Esophagus mucosa (tissue), 1 donor: Measurements from ENCODE around the gene IKZF3. TPM values are rescaled to one million over a fixed set of nuclear protein-coding genes. Genes with fewer than 3 reads are reported as not detected.
"Not testable (repeated sequence)": the region's sequence is repeated elsewhere in the genome, so short reads cannot be mapped to it uniquely, and the experiment has no call there.

Experiments used
- ATAC-seq: fragments of 200-7000 bp; cut with Tn5 transposase; one replicate; pipeline ENCODE4 v1.9.1; 2020
- total RNA-seq: library from RNA; stranded (reverse); gene quantifications from one replicate; pipeline ENCODE4 v1.2.4, GENCODE V29; 2023
- donor health status: DM: yes; HTN: yes; CAD: no.

IKZF3 gene
- total RNA-seq, 1 donor from 2014 or later = 1.1 TPM

DNA sequence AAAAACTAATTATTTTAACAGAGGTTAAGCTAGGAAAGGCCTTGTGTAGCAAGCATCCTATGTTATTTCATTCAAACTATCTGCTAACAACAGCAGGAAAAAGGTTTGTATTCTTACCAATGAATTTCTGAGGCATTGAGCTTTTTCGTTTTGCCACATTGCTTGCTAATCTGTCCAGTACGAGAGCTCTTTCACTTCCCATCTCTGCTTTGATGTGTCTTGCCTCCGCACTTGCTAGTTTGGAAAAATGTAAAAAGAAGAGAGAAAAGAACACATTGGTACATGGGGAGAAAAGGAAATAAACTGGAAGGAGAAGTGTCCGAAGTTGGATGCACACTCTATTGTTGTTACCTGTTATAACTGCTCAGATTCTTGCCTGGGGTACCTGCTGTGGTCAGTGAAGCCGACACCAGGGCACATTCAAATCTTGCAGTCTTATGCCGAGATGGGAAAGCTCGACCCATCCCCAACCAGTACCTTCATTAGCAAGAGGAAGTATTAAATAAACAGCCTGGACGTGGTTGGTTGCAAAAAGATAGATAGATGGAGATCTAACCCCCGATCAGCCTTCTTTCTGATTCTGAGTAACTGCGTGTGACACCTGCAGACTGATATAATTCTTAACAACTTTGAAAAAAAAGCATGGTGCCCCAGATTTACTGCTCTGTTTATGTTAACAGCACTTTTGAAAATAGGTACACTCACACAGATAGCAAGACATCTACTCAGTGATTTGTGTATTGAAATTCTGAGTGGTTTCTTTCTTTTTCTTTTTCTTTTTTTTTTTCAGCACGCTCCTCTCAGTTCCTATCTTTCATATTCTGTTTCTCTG is 86.4 kb downstream of the IKZF3 start:
- no peak for ATAC-seq

DNA sequence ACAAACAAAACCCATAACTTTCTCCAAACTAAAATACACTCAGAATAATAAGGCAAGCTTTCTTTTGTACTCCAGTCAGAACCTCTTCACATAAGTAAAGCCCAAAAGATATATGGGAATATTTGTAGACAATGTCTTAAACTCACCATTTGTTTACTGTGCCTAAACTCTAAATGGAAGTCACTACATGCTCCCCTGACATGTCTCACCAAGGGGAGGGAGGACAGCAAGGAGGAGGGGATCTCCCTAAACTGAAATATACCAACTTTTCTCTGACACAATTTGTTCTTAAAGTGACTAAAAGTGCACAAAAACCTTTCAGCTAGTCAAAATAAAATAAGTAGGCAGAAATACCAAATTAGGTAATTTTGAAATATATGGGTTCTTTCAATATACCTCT is 87.9 kb downstream of the IKZF3 start:
- ATAC-seq = no peak

DNA sequence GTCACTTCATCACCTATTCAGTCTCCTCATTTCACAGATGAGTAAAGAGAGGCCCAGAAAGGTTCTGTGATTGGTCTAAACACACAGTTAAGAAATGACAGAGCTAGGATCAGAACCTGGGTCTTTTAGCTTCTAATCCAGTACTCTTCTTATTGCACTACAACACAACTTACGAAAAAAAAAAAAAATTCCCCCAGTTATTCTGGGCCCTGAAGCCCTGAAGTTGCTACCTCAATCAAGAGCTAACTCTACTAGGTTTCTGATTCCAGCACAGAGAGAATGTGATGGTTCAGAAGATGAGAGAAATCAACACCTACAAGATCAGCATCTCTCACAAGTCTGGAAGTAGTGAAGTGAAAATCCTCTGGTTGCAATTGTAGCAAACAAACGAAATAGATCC is 89.1 kb downstream of the IKZF3 start:
- no peak for ATAC-seq

DNA sequence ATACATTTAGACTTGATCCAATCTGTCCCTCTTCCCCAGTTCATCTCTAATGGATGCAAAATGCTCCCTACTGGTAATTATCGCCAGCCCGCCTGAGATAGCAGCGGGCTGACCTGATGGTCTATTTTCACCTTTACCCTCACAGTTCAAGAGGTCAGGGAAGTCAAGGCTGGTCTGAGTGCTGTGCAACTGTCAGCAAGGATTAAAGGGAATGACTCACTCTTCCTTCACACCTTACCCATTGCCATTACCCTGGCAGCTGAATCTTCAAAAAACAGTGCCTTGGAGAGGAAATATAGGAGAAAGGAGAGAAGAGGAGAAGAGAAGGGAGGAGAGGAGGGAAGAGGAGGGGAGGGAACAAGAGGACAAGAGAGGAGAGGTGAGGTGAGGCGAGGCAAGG is 90.1 kb downstream of the IKZF3 start:
- peak; percentile 31 for ATAC-seq

DNA sequence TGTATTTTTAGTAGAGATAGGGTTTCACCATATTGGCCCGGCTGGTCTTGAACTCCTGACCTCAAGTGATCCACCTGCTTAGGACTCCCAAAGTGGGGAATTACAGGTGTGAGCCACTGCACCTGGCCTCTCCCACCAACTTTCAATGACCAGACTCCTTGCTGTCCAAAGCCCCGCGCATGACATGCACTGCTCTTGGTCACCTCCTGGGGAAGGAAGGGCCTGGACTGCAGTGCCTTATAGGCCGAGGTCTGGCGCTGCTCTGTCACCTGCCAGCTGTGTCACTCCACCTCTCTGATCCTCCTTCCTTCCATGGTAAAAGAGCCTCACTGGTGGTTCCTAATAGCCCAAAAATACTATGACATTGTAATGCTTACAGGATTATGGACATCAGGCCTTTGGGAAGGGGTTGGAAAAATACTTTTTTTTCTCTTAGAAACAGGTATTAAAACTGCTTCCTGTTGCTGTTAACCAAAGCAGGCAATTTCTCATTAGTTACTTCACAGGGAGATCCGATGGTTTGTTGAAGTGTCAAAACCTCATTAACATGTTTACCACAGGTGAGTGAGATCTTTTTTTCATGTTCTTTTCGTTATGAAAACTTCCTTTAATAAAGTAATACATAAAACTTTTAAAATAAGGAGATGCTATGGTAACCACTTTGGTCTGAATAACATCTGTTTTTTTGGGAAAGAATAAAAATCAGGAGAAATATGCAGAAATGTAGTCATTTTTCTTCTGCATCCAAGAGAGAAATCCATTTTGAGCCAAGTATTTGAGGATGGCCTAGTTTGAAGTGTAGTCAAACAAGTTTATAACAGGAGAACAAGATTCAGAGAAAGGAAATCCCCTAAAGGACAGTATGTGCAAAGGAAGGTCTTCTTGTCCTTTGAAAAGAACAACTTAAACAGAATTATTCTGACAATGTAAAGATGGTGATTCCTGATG is 90.9 kb downstream of the IKZF3 start:
- ATAC-seq = no peak

DNA sequence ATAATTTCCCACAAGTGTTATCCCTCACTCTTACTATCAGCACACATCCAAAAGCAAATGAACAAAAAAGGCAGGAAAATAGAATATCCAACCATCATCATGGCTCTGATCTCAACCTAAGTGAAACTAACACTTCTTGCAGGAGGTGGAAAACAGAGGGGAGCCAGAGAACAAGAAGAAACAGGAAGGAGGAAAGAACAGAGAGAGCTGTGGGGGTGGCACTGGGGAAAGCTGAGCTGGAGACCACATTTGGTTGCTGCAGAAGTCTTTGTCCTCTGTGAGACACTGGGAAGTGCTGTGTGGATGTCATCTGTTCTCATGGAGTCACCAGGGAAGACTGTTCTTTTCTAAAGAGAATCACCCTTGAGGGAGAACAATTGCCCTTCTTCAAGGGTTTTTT is 91.7 kb downstream of the IKZF3 start:
- no peak for ATAC-seq

DNA sequence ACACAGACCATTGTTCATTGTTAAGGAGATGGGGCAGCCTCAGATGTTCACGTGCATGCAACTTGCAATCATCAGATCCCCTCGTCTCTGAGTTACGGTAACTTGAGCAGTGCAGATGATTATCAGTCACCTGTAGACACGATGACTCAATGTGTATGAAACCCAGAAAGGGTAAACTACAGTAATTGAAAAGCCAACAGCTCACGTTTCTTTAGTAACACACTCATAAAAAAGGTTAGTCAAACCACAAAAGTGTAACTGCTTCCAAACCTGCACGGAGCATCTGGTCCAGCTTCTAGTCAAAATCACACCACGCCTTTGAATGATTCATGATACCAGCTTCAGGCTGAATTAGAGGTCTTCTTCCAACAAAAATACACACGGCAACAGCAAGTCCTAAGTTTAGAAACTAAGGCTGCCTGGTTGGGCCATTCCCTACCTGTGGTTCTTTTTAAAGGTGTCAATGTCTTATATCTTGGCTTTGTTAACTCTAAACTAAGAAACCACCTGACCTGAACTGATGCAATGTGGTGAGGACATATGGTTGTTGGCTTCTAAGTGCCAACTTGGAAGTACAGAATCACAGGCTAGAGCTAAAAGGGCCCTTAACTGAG is 94.0 kb downstream of the IKZF3 start:
- ATAC-seq = peak; percentile 76

DNA sequence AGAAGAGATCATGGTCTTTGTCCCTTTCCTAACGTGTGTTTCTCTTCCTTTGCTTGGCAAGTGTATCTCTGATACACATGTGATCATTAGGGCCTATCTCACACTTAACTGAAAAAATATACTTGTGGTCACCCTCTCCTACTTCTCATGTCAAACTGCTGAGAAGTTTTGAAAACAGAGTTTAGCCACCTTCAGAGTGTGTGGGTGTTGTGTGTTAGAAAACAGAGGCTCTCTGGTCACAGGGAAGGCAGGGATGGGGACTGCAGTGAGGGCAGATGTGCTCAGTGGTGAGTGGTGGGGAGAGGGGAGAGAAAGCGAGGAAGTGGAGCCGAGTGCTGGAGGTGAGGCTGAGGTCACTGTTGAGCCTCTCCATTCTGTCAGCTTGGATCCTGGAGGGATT is 97.0 kb downstream of the IKZF3 start:
- no peak for ATAC-seq

DNA sequence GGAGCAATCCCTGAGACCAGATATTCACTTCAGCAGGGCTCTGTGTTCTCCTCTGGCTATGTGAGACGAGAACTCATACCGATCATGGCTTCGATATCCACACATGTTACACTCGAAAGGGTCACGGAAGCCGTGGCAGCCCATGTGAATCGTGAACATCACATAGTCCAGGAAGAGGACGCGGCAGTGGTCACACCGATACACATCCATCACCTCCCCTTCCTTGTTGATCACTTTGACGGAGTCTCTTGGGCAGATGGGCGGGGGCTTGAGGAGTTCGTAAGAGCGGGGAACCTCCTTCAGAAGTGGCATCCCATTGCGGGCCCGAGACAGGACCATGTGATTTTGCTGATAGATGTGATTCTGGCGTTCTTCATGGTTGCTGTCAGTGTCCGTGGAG is 98.3 kb downstream of the IKZF3 start:
- no peak for ATAC-seq

DNA sequence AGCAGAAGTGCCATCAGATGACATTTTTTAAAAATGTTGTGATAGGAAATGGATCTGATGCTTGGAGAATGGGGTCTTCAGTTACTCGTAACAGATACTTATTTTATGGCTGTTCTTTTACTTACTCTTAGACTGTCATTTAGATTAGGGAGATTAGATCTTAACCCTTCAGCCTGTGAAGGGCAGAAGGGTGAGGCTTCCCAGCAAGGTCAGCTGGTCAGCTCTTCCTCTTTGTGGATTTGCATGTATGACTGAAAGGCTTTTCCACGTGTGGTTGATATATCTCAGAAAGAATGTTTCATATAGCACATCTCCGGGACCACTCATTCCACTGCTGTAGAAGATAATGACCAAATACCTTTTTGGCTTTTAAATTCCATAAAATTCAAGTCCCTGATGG is 98.9 kb downstream of the IKZF3 start:
- no peak for ATAC-seq

DNA sequence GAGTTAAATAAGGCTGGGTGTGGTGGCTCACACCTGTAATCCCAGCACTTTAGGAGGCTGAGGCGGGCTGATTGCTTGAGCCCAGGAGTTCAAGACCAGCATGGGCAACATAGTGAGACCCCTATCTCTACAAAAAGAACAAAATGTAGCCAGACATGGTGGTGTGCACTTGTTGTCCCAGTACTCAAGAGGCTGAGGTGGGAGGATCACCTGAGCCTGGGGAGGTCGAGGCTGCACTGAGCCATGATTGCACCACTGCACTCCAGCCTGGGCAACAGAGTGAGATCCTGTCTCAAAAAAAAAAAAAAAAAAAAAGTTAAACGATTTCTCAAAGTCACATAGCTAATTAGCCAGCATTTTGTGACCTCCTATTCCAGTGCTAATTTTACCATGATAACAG is 99.9 kb downstream of the IKZF3 start:
- ATAC-seq = not testable (repeated sequence)

DNA sequence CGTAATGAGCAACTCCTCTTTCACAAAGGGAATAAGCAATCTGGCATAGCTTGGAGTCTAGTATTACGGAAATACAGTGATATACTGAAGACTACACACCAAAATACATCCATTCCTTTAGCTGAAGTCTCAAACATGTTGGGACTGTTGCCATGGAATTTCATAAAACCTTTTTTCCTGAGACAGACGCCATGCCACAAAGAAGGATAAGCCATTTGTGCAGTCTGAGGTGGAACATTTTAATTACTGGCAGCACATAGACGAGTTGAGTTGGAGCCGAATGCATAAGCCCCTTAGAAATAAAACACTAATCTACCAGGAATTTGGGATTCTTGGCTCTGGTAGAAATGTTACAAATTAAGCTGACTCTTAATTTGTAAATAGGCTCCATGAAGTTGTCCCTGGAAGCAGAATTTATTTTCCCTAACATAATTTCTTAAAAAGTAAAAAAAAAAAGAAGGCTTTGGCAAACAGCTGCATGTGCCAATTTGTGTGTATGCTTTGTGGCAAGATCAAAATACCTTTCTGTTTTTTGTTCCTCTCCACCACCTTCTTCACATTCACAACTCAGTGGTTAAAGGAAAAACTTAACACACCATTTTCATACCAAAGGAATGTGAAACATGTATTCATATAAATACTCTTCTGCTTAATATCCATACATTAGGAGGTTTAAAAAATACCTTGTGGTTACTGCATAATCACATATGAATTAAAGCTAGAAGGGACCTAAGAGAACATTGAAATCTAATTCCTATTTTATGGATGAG is 100.9 kb downstream of the IKZF3 start:
- no peak for ATAC-seq

DNA sequence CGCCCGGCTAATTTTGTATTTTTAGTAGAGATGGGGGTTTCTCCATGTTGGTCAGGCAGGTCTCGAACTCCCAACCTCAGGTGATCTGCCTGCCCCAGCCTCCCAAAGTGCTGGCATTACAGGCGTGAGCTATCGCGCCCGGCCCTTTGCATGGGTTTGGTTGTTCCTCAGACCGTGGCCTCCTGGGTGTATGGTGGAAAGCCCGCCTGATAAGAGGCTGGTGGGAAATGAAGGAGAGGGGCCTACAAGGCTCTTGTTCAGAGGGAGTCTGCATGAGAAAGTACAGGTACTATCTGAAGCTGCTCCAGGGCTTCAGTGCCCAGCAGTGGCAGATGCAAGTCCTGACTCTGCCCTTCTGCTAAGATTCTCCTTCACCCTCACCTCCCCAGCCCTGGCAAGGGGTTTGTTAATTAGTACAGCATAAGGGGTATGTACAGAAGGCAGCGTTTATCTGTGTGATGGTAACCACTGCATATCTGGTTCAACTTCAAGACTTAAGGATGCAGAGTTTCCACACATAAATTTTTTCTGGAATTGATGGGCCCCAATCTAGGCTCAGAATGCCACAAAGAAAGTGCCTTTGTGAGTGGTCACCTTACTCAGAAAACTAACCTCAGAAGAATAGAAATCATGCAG is 102.1 kb downstream of the IKZF3 start:
- ATAC-seq = no peak

DNA sequence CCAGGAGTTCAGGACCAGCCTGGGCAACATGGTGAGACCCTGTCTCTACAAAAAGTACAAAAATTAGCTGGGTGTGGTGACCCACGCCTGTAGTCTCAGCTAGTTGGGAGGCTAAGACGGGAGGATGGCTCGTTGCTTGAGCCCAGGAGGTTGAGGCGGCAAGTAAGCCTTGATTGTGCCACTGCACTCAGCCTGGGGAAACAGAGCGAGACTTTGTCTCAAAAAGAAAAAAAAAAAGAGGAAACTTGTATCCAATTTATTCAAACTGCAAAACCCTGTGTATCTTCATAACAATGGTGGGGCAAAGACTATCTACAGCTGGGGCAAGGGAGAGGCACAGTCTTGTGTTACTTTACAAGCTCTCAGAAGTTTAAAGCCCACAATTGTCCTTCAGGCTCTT is 104.9 kb downstream of the IKZF3 start:
- ATAC-seq = no peak

DNA sequence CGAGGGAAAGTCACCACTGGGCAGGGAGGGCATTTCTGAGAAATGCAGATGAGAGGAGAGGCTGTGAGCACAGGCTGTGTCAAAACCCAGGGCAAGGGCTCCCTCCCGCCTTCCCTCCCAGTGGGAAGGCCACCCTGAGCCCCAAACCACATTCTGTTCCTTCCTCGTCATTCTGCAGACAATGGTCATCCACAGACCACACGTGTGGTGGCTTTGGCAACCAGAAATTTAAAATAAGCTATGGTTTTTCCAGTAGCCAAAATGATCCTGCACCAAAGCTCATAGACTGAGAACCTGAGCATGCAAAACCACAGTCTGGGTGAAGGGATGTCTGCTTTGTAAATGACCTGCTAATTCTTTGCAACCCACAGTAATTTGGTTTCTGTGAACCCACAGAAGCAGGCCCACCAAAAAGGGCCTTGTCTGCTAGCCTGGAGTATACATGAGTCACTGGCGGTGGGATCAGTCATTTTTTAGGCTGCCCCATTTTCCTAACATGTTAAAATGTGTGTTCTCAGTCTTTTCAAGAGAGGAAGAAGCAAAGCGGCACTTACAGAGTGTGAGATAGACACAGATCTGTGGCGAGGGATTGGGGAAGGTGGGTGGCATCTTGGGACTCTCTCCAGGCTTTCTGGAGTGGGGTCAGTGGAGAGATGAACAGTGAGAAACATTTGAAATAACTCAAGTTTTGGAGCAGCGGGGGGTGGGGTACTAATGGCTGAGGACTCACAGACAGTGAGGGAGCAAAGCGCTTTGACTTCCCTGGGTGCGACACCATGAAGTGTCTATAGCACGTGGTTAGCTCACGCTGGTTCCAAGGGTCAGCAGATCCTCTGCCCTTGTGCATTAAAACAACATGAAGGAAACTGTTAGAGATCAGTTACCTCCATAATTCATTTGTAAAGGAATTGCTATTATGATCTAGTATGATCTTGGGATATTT is 105.9 kb downstream of the IKZF3 start:
- no peak for ATAC-seq

DNA sequence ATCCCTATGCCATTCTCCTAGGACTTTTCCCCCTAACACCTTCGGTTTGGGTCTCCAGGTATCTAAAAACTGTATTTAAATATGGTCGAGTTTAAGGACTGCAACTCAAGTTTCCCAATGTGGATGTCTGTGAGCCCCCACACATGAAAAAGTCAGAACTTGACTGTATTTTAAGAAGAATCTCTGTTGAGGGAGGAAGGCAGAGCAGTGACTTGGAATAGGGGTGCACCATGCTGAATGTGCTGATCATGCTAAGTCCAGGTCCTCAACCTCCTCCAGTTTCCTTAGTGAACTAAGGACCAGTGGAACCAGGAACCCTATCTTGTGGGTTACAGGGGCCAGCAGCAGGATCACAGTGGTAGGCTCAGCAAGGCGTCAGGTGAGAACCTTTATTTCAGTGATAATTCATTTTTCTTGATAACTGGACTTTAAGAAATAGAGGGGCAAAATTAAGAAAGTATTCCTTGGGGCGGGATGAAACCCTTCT is 106.9 kb downstream of the IKZF3 start:
- no peak for ATAC-seq

DNA sequence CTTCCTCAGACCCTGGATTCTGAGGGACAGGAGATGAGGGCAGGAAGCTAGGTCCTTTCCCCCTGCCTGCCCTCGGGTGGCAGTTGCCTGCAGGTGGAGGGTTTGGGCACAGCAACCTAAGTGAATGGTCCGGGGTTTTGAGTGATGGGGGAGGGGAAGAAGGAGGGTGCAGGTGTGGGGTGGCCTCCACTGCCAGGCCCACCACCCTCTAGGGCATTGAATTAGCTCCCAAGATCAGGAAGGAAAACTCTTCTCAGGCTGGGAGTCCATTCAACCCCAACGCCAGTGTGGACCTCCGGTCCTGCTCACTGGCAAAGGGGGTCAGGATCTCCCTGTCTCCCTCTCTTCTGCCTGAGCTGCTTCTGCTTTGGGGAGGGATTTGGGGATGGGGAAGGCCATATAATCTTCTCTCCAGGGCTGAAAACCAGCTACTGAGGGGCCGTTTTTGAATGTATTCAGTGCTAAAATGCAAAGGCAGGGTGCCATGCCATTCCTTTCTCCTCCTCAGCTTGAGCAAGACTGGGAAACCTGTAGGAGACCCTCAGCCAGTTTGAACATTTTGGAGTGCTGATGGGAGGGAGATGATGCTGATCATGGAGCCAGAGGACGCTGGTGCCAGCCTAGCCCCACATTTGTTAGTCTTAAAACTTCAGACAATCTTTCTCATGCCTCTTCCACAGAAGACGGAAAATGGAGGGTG is 107.6 kb downstream of the IKZF3 start:
- no peak for ATAC-seq

DNA sequence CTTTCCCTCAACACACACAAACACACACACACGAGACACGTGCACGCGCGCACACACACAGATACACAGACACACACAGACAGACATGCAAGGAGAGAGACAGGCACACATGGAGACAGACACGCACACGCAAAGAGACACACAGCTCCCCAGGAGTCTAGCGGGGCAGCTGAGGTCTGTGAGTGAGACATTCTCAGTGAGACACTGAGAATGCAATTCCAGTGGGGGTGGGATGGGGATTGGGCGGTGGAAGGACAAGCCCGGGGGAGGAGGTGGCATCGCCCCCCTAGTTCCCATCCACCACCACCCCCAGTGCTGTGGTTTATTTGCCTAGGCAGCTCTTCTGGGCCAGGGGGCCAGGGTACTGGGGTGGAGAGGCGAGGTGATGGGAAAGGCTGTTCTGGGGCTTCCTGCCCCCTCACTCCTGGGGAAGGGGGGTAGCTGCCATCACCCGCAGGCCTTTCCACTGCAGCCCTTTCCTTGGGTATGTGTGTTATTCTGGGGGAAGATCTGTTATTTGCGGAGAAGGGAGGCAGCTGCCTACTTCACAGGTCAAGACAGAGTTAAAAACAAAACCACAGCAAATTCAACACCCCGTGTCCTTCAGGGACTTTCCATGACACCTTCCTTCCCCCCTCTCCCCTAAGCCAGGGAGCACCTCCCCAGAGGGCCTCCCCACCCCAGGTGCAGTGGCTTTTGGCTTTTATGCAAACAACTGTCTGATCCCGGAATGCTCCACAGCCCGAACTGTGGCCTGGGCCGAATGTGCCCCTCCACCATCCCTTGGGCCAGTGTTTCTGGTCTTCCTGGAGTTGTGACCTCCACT is 108.3 kb downstream of the IKZF3 start:
- ATAC-seq = no peak

DNA sequence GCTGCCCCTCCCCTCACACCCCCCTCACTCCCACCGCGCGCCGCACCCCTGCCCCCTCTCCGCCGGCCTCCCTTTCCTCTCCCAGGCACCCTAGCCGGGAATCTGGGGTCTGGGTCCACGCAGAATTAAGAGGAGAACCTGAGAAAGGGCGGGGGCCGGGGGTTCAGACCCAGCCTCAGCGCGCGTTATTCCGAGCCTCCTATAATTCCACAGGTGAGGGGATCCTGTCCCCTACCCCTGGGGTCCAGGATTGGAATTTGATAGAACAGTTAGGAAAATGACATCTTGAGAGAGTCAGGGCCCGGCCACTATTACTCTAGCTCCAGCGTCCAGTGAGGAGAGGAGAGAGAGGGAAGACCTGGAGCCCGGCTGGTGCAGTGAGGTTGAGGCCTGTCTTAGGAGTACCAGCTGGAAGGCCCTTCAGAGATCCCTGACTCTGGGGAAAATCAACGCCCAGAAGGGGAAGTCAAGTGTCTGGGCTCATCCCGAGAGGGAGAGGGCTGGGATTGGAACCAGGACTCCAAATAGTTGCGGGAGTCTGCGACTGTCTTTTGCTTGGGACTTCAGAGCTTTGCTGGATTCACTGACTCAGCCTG is 109.1 kb downstream of the IKZF3 start:
- ATAC-seq = no peak
